Measurements from ENCODE around the gene SYT15.

DNA sequence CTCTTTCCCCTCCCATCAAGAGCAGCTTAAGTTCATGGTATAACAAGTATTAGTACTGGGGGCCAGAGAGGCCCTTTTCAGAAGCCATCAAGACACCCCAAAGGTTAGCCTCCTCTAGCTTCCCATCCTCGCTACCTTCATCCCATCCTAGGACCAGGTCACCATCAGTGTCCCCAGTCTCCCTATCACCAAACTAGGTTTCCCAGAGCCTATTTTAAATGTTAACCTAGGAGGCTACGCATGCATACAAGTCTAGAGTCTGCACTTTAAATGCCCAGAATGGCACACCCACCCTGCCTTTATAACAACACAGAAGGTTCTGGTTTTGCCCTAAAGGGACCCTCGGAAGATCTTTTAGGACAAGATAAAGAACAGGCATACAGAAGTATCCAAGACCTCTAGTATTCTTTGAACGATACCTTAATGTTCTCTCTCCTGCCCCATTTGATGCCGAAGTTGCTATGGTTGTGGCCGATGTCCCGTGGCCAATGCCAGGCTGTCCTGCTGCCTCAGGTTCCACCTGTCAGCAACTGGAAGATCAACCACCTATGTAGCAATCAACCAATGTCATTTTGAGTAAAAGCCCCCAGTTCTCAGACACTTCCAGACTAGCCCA lies 24.7 kb upstream of the SYT15 start:
- no peak for TF ChIP-seq POLR2A (IDR thresholded peaks at IDR 0.05)
- TF ChIP-seq, protein P1, sequence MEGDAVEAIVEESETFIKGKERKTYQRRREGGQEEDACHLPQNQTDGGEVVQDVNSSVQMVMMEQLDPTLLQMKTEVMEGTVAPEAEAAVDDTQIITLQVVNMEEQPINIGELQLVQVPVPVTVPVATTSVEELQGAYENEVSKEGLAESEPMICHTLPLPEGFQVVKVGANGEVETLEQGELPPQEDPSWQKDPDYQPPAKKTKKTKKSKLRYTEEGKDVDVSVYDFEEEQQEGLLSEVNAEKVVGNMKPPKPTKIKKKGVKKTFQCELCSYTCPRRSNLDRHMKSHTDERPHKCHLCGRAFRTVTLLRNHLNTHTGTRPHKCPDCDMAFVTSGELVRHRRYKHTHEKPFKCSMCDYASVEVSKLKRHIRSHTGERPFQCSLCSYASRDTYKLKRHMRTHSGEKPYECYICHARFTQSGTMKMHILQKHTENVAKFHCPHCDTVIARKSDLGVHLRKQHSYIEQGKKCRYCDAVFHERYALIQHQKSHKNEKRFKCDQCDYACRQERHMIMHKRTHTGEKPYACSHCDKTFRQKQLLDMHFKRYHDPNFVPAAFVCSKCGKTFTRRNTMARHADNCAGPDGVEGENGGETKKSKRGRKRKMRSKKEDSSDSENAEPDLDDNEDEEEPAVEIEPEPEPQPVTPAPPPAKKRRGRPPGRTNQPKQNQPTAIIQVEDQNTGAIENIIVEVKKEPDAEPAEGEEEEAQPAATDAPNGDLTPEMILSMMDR (IDR thresholded peaks at IDR 0.05): no peak

All from upper lobe of left lung (tissue), 4 donors.